GM10266 (cell line): Measurements from ENCODE around the gene MROH2A.

Experiments
- DNase-seq: peaks from one replicate; pipeline ENCODE4 v3.0.0; 2012; ENCODE audit errors: extremely low spot score
- CTCF ChIP-seq: IDR thresholded peaks from 2 replicates; pipeline ENCODE4 v1.5.1; 2012; ENCODE audit warnings: mild to moderate bottlenecking, low read depth; ENCODE audit not compliant: control insufficient read depth, insufficient read depth; ENCODE audit errors: missing control alignments

Gene MROH2A

GRCh38 chr2:233789554-233789953 lies 11.4 kb downstream of the MROH2A start:
- DNase-seq: no peak

GRCh38 chr2:233791151-233791882 lies 13.2 kb downstream of the MROH2A start:
- TF ChIP-seq CTCF: no peak
- DNase-seq: no peak

More at GRCh38 chr2:233789554-233789953, 11.4 kb downstream of the MROH2A start:
- no peak for TF ChIP-seq CTCF

- no peak for DNase-seq
- TF ChIP-seq CTCF: no peak
Observed at GRCh38 chr2:233791883-233792329, 13.8 kb downstream of the MROH2A start.

- no peak for DNase-seq
- TF ChIP-seq CTCF: no peak
Observed at GRCh38 chr2:233792720-233793119, 14.6 kb downstream of the MROH2A start.

GRCh38 chr2:233793465-233794127 lies 15.5 kb downstream of the MROH2A start:
- no peak for TF ChIP-seq CTCF
- DNase-seq: no peak

GRCh38 chr2:233794128-233794658 lies 16.1 kb downstream of the MROH2A start:
- no peak for TF ChIP-seq CTCF
- DNase-seq: no peak

GRCh38 chr2:233795735-233796171 lies 17.6 kb downstream of the MROH2A start:
- no peak for TF ChIP-seq CTCF
- DNase-seq: no peak
